HFF-Myc (cell line): ENCODE results near the gene PTPRT.

Source experiments
- DNase-seq: peaks from one replicate; pipeline ENCODE4 v3.0.0-alpha.2; 2011; ENCODE audit warnings: low read depth; ENCODE audit errors: extremely low read depth
- H3K4me3 ChIP-seq: replicated peaks from 2 replicates; pipeline ENCODE4 v1.5.1; 2011; ENCODE audit warnings: low read depth, mild to moderate bottlenecking, control low read depth, low read length
- CTCF ChIP-seq: IDR thresholded peaks from 2 replicates; pipeline ENCODE4 v1.5.1; 2012; ENCODE audit warnings: mild to moderate bottlenecking, low read depth, low read length, control low read depth; ENCODE audit errors: missing control alignments

PTPRT gene

DNA sequence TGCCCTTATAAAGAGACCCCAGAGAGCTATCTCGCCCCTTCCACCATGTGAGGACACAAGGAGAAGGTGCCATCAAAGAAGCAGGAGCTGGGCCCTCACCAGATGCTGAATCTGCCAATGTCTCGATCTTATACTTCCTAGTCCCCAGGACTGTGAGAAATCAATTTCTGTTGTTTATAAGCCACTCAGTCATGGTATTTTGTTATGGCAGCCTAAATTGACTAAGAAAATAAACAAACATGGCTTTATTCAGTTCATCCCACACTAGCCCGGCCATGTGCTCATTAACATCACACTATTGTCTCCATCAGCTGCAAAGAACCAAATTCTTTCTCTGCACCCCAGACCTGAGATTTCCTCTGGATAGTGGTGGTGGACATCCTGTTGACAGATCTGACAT, 302.4 kb downstream of the PTPRT start:
- TF ChIP-seq CTCF, result no peak
- no peak overlapping the region for H3K4me3 ChIP-seq
- DNase-seq, result no peak

DNA sequence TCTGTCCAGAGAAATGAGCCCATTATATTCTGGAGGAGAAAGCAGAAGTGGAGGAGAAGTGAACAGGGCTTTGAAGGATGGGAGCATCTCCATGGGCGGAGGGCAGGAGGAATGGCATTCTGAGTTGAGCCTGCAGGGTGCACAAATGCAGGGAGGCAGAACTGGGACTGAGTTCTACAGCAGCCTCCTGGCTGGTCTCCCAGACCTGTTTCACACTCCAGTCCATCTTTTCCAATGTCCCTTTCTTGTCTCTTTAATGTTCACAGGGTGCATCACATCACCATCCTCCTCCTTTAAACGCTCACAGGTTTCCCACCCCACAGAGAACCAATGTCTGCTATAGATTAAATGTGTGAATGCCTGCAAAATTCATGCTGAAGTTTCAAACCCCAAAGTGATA, 302.9 kb downstream of the PTPRT start:
- TF ChIP-seq CTCF, result no peak
- no peak for DNase-seq
- no peak overlapping the region for H3K4me3 ChIP-seq

- TF ChIP-seq CTCF, result no peak
- no peak overlapping the region for H3K4me3 ChIP-seq
- DNase-seq, result no peak
Measured at GRCh38 chr20:42886046-42886445, 303.7 kb downstream of the PTPRT start.

DNA sequence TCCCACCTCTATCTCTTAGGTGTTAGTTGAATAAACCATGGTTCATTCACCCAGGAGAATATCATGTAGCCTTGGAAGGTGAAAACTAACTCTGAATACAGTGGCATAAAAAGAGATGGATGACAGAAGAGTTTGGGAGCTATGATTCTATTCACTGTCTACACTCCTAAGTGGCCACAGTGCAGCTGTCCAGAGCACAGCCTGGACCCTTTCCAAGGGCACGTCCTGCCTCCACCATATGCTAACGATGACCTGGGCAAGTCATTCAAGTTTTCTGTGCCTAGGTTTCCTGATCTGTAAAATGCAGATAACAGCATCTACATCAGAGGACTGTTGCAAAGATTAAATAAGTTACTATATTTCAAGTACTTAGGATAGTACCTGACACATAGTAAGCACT, 314.1 kb downstream of the PTPRT start:
- TF ChIP-seq CTCF, result no peak
- no peak for DNase-seq
- no peak overlapping the region for H3K4me3 ChIP-seq

DNA sequence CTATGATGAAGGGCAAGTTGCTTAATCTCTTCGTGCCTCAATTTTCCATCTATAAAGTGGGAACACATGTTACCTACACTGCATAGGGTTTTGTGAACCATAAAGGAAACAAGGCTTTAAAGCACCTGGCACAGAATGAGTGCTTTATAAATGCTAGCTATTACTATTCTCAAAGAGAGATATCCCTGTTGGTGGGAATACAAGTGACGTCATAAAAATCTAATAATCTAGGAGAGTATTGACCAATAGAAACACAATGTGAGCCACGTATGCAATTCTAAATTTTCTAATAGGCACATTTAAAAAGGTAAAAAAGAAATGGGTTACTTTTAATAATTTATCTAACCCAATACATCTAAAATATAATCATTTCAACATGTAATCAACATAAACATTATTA, 316.4 kb downstream of the PTPRT start:
- no peak overlapping the region for H3K4me3 ChIP-seq
- TF ChIP-seq CTCF, result no peak
- DNase-seq, result no peak

GRCh38 chr20:42864116-42864515, 325.6 kb downstream of the PTPRT start:
- no peak overlapping the region for H3K4me3 ChIP-seq
- no peak for DNase-seq
- TF ChIP-seq CTCF, result no peak

- DNase-seq, result no peak
- TF ChIP-seq CTCF, result no peak
- H3K4me3 ChIP-seq, result no peak overlapping the region
Measured at GRCh38 chr20:42862446-42862845, 327.3 kb downstream of the PTPRT start.
